Dendritic cell treated with granulocyte-macrophage colony-stimulating factor and Interleukin-4, amounts not matched to agents 40 ng/mL and 50 ng/mL, for 4 days (primary cell): ENCODE data around the gene PPP5C.
"Not testable (repeated sequence)": the region's sequence is repeated elsewhere in the genome, so short reads cannot be mapped to it uniquely, and the experiment has no call there.

Experiments used
- H3K27ac Mint-ChIP-seq: one replicate; pipeline ENCODE4 v1.8.0; 2022; ENCODE audit warnings: mild to moderate bottlenecking, mixed read lengths
- H3K27me3 Mint-ChIP-seq: one replicate; pipeline ENCODE4 v1.8.0; 2022; ENCODE audit warnings: mild to moderate bottlenecking, mixed read lengths
- H3K36me3 Mint-ChIP-seq: one replicate; pipeline ENCODE4 v1.8.0; 2022; ENCODE audit warnings: low read depth, mixed read lengths
- H3K4me1 Mint-ChIP-seq: one replicate; pipeline ENCODE4 v1.8.0; 2022; ENCODE audit warnings: low read depth, mixed read lengths
- H3K4me3 Mint-ChIP-seq: one replicate; pipeline ENCODE4 v1.8.0; 2022; ENCODE audit warnings: mild to moderate bottlenecking, moderate library complexity, mixed read lengths
- H3K9me3 Mint-ChIP-seq: one replicate; pipeline ENCODE4 v1.8.0; 2022; ENCODE audit warnings: mixed read lengths
- intact Hi-C: fragments of 100-400 bp; cut with micrococcal nuclease; formaldehyde crosslinking; loops from one replicate; pipeline ENCODE4 v1.15.0; 2022

PPP5C gene

GRCh38 chr19:46365561-46365960, 18.7 kb downstream of the PPP5C start:
- H3K9me3 Mint-ChIP-seq = no peaks in the 10 kb centered on the region
- H3K4me1 Mint-ChIP-seq = no peaks in the 10 kb centered on the region
- H3K27me3 Mint-ChIP-seq = no peaks in the 10 kb centered on the region
- H3K4me3 Mint-ChIP-seq = no peak overlapping the region
- peaks cover 65% of the 10 kb centered on the region for H3K36me3 Mint-ChIP-seq
- intact Hi-C loops = no loop called here
- H3K27ac Mint-ChIP-seq = no peak overlapping the region

- no peak overlapping the region for H3K27ac Mint-ChIP-seq
- no peaks in the 10 kb centered on the region for H3K27me3 Mint-ChIP-seq
- no peaks in the 10 kb centered on the region for H3K4me1 Mint-ChIP-seq
These were observed 19.9 kb downstream of the PPP5C start for GRCh38 chr19:46366620-46367292.

GRCh38 chr19:46367426-46367825, 20.5 kb downstream of the PPP5C start:
- Mint-ChIP-seq H3K36me3 (peaks cover 73% of the 10 kb centered on the region), H3K4me1 (no peaks in the 10 kb centered on the region)

More at GRCh38 chr19:46366620-46367292, 19.9 kb downstream of the PPP5C start:
- H3K4me3 Mint-ChIP-seq = no peak overlapping the region
- intact Hi-C loops = no loop called here
- H3K9me3 Mint-ChIP-seq = no peaks in the 10 kb centered on the region
- peaks cover 70% of the 10 kb centered on the region for H3K36me3 Mint-ChIP-seq

GRCh38 chr19:46368116-46368515, 21.2 kb downstream of the PPP5C start:
- H3K36me3 Mint-ChIP-seq = peaks cover 73% of the 10 kb centered on the region
- no peaks in the 10 kb centered on the region for H3K27me3 Mint-ChIP-seq
- no peaks in the 10 kb centered on the region for H3K9me3 Mint-ChIP-seq
- intact Hi-C loops = no loop called here
- no peak overlapping the region for H3K4me3 Mint-ChIP-seq
- H3K27ac Mint-ChIP-seq = no peak overlapping the region
- no peaks in the 10 kb centered on the region for H3K4me1 Mint-ChIP-seq

More at GRCh38 chr19:46367426-46367825, 20.5 kb downstream of the PPP5C start:
- H3K4me3 Mint-ChIP-seq = no peak overlapping the region
- no peaks in the 10 kb centered on the region for H3K9me3 Mint-ChIP-seq
- no peak overlapping the region for H3K27ac Mint-ChIP-seq
- intact Hi-C loops = no loop called here
- H3K27me3 Mint-ChIP-seq = no peaks in the 10 kb centered on the region

- no peaks in the 10 kb centered on the region for H3K4me1 Mint-ChIP-seq
- intact Hi-C loops = no loop called here
- H3K27me3 Mint-ChIP-seq = no peaks in the 10 kb centered on the region
- H3K4me3 Mint-ChIP-seq = no peak overlapping the region
- H3K27ac Mint-ChIP-seq = no peak overlapping the region
- H3K36me3 Mint-ChIP-seq = peaks cover 72% of the 10 kb centered on the region
- H3K9me3 Mint-ChIP-seq = no peaks in the 10 kb centered on the region
These were observed 22.9 kb downstream of the PPP5C start for GRCh38 chr19:46369817-46370216.

GRCh38 chr19:46371371-46371901, 24.5 kb downstream of the PPP5C start:
- H3K27me3 Mint-ChIP-seq = no peaks in the 10 kb centered on the region
- H3K27ac Mint-ChIP-seq = no peak overlapping the region
- H3K4me1 Mint-ChIP-seq = no peaks in the 10 kb centered on the region
- H3K9me3 Mint-ChIP-seq = no peaks in the 10 kb centered on the region
- no peak overlapping the region for H3K4me3 Mint-ChIP-seq
- peaks cover 78% of the 10 kb centered on the region for H3K36me3 Mint-ChIP-seq
- intact Hi-C loops = no loop called here

- Mint-ChIP-seq H3K27me3 (no peaks in the 10 kb centered on the region), H3K9me3 (no peaks in the 10 kb centered on the region), H3K36me3 (peaks cover 78% of the 10 kb centered on the region), H3K4me1 (no peaks in the 10 kb centered on the region), H3K4me3 (no peak overlapping the region), H3K27ac (no peak overlapping the region)
- intact Hi-C loops = no loop called here
These were observed 26.1 kb downstream of the PPP5C start for GRCh38 chr19:46372901-46373490.

- H3K9me3 Mint-ChIP-seq = no peaks in the 10 kb centered on the region
- intact Hi-C loops = no loop called here
- H3K36me3 Mint-ChIP-seq = peaks cover 80% of the 10 kb centered on the region
- H3K27ac Mint-ChIP-seq = no peak overlapping the region
- H3K4me1 Mint-ChIP-seq = no peaks in the 10 kb centered on the region
- no peaks in the 10 kb centered on the region for H3K27me3 Mint-ChIP-seq
- no peak overlapping the region for H3K4me3 Mint-ChIP-seq
These were observed 26.8 kb downstream of the PPP5C start for GRCh38 chr19:46373491-46374359.

GRCh38 chr19:46374536-46375475, 27.9 kb downstream of the PPP5C start:
- Mint-ChIP-seq H3K9me3 (no peaks in the 10 kb centered on the region), H3K36me3 (peaks cover 83% of the 10 kb centered on the region), H3K27me3 (no peaks in the 10 kb centered on the region), H3K27ac (no peak overlapping the region), H3K4me1 (no peaks in the 10 kb centered on the region), H3K4me3 (no peak overlapping the region)
- intact Hi-C loops = no loop called here

GRCh38 chr19:46375476-46376067, 28.7 kb downstream of the PPP5C start:
- H3K4me3 Mint-ChIP-seq, H3K27me3 Mint-ChIP-seq, H3K9me3 Mint-ChIP-seq, H3K27ac Mint-ChIP-seq, H3K4me1 Mint-ChIP-seq, intact Hi-C loops: not testable (repeated sequence)
- H3K36me3 Mint-ChIP-seq = peaks cover 84% of the 10 kb centered on the region

- intact Hi-C loops = no loop called here
- no peaks in the 10 kb centered on the region for H3K4me1 Mint-ChIP-seq
- H3K9me3 Mint-ChIP-seq = no peaks in the 10 kb centered on the region
- H3K4me3 Mint-ChIP-seq = no peak overlapping the region
- H3K27me3 Mint-ChIP-seq = no peaks in the 10 kb centered on the region
- H3K27ac Mint-ChIP-seq = no peak overlapping the region
- H3K36me3 Mint-ChIP-seq = peaks cover 84% of the 10 kb centered on the region
These were observed 29.6 kb downstream of the PPP5C start for GRCh38 chr19:46376241-46377153.

GRCh38 chr19:46378268-46378667, 31.4 kb downstream of the PPP5C start:
- intact Hi-C loops = no loop called here
- Mint-ChIP-seq H3K27ac (no peak overlapping the region), H3K27me3 (no peaks in the 10 kb centered on the region), H3K4me1 (no peaks in the 10 kb centered on the region), H3K9me3 (no peaks in the 10 kb centered on the region), H3K36me3 (peaks cover 97% of the 10 kb centered on the region), H3K4me3 (no peak overlapping the region)
